GM19438 (cell line): ENCODE measurements around the gene UNC5C.

Experiments
- ATAC-seq: cut with Tn5 transposase; IDR thresholded peaks from one replicate; pipeline ENCODE4 v1.9.1; 2021; ENCODE audit warnings: low read depth; ENCODE audit not compliant: unreplicated experiment

UNC5C gene

DNA sequence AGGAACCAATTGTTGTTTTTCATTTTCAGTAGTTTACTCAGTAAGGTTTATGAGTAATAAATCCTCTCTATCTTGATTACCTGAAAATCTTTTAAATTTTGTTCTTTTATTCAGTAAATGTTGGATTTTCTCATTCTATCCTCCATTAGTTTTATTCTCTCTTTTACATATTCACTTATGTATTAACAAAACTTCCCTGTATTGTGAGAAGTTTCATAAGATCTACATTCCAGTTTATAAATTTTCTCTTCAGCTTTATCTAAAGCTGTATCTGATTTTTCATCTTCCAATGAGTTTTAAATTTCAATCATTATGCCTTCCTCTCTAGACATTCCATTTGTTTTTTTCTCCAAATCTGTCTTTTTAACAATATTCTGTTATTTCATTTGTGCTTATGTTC lies 310.2 kb downstream of the UNC5C start:
- ATAC-seq: no peak

DNA sequence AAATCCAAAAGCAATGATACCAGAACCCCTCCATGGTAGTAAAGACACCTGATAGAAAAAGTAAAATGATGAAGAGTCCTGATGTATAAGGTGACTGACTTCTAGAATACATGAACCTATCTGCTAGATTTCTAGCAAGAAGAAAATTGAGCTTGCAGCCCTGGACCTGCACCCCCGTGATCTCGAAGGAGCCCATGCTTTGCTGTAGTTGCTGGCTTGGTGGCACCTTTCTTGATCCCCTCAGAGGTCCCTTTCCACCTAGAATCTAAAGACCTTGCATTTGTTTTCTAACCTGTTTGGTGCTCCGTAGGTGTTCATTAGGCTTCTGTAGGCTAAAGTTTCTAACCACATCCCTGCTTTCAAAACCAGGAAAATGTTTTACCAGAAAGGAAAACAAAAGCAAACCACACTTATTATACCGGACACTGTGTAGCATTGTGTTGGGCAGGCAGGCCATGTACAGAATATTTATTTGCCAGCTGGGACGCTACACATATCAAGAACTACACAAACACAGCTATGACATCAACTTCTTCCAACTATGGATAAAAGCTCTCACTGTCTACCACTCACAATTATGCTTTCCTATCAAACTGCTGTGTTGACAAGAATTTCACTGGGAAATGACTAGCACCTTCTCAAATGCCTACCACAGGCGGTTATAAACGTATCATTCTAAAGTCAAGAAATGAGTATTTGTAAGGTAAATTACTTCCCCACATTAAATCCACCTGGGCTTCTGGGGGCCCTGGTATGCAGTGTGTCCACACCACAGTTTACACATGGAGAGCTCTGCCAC lies 316.2 kb downstream of the UNC5C start:
- no peak for ATAC-seq

- no peak for ATAC-seq
Observed at GRCh38 chr4:95231681-95232080, 317.1 kb downstream of the UNC5C start.

GRCh38 chr4:95225849-95226248 lies 322.9 kb downstream of the UNC5C start:
- ATAC-seq: no peak

DNA sequence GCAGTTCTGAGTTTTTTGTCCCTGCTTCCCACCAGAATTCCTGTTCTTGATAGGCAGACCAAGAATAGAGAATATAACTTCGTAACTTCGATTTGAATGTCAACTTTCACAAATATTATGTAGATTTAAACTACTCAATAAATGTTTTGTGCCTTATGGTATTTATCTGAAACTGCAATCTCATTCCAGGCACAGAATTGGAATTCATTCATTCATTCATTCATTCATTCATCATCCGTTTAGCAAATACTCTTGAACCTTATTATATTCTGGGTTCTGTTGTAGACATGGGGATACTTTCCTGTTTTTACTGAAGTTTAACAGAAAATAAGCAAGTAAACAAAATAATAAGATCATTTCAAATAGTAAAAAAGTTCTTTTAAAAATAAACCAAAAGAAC lies 324.4 kb downstream of the UNC5C start:
- no peak for ATAC-seq

- ATAC-seq: no peak
Observed at GRCh38 chr4:95220205-95221175, 328.3 kb downstream of the UNC5C start.

DNA sequence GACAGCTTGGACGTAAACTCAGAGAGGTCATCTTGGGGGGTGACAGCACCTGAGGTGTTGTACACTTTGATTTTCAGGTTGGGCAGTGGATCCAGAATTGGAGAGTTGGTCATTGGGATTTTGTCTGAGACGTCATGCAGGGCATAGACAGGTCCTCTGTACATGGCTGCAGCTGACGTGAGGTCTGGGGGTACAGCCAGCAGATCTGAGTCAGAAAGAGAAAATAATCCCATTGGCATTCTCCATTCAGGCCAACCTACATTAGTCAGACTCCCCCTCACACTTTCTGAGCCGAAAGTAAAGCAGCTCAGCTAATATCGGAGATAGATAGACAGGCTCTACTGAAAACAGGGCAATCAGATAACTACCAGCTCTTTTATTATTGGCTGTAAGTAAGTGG lies 329.7 kb downstream of the UNC5C start:
- no peak for ATAC-seq

GRCh38 chr4:95217197-95217596 lies 331.6 kb downstream of the UNC5C start:
- ATAC-seq: no peak

- ATAC-seq: no peak
Observed at GRCh38 chr4:95216636-95217035, 332.1 kb downstream of the UNC5C start.

DNA sequence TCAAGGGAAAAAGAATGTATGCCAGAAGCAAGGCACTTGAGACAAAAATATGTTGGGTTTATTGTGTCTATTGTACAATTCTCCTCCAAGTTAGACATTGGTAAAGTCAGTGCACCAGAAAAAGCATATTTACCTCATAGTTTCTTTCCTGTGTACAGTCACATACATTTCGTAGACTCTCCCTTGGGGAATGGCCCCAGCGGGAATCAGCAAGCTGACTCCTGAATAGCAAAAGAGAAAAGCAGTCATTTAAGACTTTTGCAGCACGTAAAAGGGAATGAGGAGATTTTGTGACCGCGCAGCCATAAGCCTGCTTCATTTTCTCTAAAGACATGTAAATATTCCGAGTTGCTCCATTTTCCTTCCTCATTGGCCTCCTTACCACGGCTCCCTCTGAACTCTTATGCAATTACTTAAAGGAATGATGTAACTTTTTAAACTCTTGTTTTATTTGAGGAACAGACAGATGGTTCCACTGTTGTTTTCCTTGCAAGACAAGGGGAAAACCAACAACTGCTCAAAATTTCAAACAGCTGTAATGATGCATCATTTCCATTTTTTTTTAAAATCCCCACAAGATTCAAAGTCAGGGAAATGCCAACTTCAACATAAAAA lies 332.7 kb downstream of the UNC5C start:
- no peak for ATAC-seq

GRCh38 chr4:95215043-95215442 lies 333.7 kb downstream of the UNC5C start:
- ATAC-seq: no peak

DNA sequence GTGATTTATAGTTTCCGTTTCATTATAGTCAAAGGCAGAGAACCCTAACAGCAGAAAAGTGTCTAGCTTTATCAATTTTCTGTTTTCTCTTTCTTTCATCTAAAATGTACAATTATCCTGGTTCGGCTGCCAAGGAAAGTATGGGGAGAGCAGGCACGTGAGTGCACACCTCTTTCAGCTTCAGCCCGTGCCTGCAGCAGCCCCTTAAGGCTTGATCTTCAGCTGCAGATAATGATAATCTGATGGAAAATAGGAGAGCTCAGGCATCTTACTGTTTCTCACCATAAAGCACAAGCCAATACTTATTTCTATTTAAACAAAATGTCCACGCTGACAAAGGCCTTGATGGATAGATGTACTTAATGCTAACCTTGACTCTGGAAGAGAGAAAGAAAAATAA lies 334.4 kb downstream of the UNC5C start:
- ATAC-seq: no peak

DNA sequence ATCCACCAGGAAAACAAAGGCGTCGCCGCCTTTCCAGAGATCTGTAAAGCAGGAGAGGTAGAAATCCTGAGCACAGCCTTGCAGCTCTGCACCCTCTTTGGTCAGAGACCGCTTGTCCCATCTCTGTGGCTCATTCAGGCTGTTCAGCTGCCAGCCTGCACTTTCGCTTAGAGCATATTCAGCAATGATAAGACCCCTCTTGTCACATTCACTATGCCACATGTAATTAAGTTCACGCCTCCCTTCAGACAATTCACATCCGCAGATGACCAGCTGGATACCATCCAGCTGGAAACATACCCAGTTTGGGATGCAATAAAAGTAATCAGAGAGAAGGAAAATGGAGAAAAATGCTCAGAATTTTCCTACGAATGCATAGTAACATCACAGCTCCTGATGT lies 335.4 kb downstream of the UNC5C start:
- ATAC-seq: no peak

GRCh38 chr4:95212692-95213091 lies 336.1 kb downstream of the UNC5C start:
- no peak for ATAC-seq

DNA sequence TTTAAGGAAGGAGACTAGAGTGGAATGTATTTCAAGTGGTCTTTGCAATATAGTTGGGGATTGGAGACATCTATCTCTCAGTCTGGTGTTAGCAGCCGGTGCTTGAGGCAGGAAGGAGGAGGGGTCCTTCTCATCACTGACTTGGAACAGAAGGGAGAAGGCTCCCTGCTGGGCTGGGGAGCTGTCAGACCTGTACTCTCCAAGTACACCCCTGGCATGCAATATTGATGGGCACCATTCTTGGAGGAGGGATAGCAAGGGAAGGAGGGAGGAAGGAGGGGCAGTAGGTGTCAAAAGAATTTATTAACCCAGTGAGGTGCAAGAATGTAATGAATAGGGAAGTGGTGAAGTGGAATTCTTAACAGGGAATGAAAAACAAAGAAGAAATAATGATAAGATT lies 338.8 kb downstream of the UNC5C start:
- ATAC-seq: no peak

DNA sequence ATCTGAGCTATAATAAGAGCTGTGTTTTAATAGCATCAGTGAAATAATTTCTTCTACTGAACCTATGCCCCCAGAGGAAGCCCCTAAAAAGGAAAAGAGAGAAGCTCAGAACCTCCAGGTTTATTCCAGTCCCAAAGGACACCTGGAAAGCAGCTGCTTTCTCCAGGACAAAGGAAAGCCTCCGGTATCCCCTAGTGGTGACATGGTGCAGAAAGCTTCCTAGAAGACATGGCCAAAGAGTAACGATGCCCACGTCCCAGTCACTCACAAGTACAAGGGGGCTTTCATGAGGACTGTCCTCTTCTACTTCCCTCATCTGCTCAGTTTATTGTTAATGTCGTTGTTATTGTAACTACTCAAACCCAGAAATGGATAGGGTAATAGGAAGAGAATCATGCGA lies 343.9 kb downstream of the UNC5C start:
- ATAC-seq: no peak

DNA sequence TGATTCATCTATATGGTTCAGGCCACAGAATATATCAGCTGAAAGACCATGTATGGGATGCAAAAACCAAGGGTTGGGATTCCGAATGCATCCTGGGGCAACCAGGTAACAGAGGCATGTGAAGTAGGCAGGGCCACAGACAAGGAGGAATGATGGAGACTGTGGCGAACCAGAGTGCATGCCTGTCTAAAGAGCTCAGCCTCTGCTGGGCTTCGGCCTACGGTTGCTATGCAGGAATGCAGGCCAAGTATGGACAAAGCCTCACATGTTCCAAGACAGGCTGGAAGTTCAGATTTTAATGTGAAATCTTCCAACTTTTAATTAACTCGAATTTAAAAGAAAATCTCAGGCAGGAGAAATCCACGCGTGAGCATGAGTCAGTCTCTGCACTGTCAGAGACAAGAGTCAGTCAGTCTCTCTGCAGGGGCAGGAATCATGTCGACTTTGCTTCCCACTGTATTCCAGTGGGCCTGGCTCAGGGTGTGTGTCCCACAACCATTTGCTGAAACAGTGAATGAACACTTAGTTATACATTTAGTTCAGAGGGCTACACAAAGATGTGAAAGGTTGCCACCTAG lies 344.4 kb downstream of the UNC5C start:
- no peak for ATAC-seq

GRCh38 chr4:95198961-95199360 lies 349.8 kb downstream of the UNC5C start:
- no peak for ATAC-seq

DNA sequence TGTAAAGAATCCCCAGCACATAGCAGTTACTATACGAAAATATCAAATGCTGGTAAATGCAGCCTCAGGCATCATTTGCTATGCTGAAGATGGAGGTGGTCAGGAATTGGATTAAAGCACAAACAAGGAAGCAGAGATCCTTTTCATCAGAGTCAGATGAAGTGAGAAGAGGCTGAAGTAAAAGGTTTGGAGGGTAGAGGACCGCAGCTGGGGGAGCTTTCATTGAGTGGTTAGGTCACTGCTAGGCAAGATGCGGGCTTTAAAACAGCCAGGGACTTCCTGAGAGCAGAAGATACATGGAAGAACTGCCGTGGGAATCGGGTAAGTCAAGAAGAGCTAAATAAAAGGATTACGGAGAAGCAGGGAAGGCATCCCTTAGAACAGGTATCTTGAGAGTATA lies 351.4 kb downstream of the UNC5C start:
- ATAC-seq: no peak

- ATAC-seq: no peak
Observed at GRCh38 chr4:95193391-95194224, 355.2 kb downstream of the UNC5C start.
